HG03139 (cell line): ENCODE results near the gene MAP3K9.

ENCODE experiments used
- ATAC-seq: cut with Tn5 transposase; IDR thresholded peaks from one replicate; pipeline ENCODE4 v1.9.1; 2021; ENCODE audit not compliant: unreplicated experiment

Gene MAP3K9

GRCh38 chr14:70701610-70702009 lies 107.7 kb downstream of the MAP3K9 start:
- no peak for ATAC-seq

GRCh38 chr14:70700955-70701585 lies 108.2 kb downstream of the MAP3K9 start:
- no peak for ATAC-seq

- no peak for ATAC-seq
Measured at GRCh38 chr14:70699646-70700045, 109.7 kb downstream of the MAP3K9 start.

GRCh38 chr14:70698288-70698687 lies 111.0 kb downstream of the MAP3K9 start:
- no peak for ATAC-seq

GRCh38 chr14:70697701-70698100 lies 111.6 kb downstream of the MAP3K9 start:
- no peak for ATAC-seq

GRCh38 chr14:70696026-70696425 lies 113.3 kb downstream of the MAP3K9 start:
- ATAC-seq: no peak

GRCh38 chr14:70692210-70692609 lies 117.1 kb downstream of the MAP3K9 start:
- no peak for ATAC-seq

GRCh38 chr14:70685474-70686197 lies 123.7 kb downstream of the MAP3K9 start:
- no peak for ATAC-seq

GRCh38 chr14:70683983-70684382 lies 125.3 kb downstream of the MAP3K9 start:
- ATAC-seq: no peak

- no peak for ATAC-seq
Measured at GRCh38 chr14:70680748-70681147, 128.6 kb downstream of the MAP3K9 start.

GRCh38 chr14:70677341-70677740 lies 132.0 kb downstream of the MAP3K9 start:
- no peak for ATAC-seq
